Aorta (tissue), 5 donors: ENCODE data around the gene DCAF4. TPM values are rescaled to one million over a fixed set of nuclear protein-coding genes. Genes with fewer than 3 reads are reported as not detected.

Experiments used
- ATAC-seq: fragments of 200-7000 bp; cut with Tn5 transposase; one replicate; pipeline ENCODE4 v1.9.1; 2022; ENCODE audit warnings: moderate library complexity; ENCODE audit not compliant: low FRiP score
- DNase-seq, 2 donors: peaks; one replicate each; pipeline ENCODE4 v3.0.0-alpha.2; 2020
- H3K27ac ChIP-seq, 2 donors: one replicate each; pipeline ENCODE4 v1.5.1; 2013; ENCODE audit warnings: low read length in 2 of 2, mild to moderate bottlenecking in 2 of 2, moderate library complexity in 2 of 2, control low read depth in 1 of 2, inconsistent platforms in 1 of 2, low read depth in 1 of 2
- H3K27me3 ChIP-seq, 2 donors: one replicate each; pipeline ENCODE4 v1.6.1; 2013; ENCODE audit warnings: control low read depth in 1 of 2, low read length in 1 of 2, mild to moderate bottlenecking in 1 of 2, moderate library complexity in 1 of 2; ENCODE audit not compliant: insufficient read depth in 2 of 2, control insufficient read depth in 1 of 2
- H3K36me3 ChIP-seq, 2 donors: one replicate each; pipeline ENCODE4 v1.6.1; 2013; ENCODE audit warnings: control low read depth in 1 of 2, low read length in 1 of 2, mild to moderate bottlenecking in 1 of 2; ENCODE audit not compliant: insufficient read depth in 2 of 2, control insufficient read depth in 1 of 2
- H3K4me1 ChIP-seq, 2 donors: one replicate each; pipeline ENCODE4 v1.6.1; 2013; ENCODE audit warnings: low read length in 2 of 2, control low read depth in 1 of 2, mild to moderate bottlenecking in 1 of 2, moderate library complexity in 1 of 2; ENCODE audit not compliant: insufficient read depth in 2 of 2, control insufficient read depth in 1 of 2
- H3K4me3 ChIP-seq, 2 donors: one replicate each; pipeline ENCODE4 v1.5.1; 2013; ENCODE audit warnings: low read length in 2 of 2, control low read depth in 1 of 2, mild to moderate bottlenecking in 1 of 2
- H3K9me3 ChIP-seq: one replicate; pipeline ENCODE4 v1.6.1; 2013; ENCODE audit warnings: mild to moderate bottlenecking, low read length; ENCODE audit not compliant: control insufficient read depth
- WGBS, 2 donors: extraction: QIAGEN DNeasy Blood & Tissue Kit; methylation state at CpG; one replicate each; pipeline ENCODE4 v1.1.7; 2013; 5-methylcytosine and 5-hydroxymethylcytosine counted together
- intact Hi-C, 2 donors: fragments of 100-400 bp; cut with DNase I; formaldehyde crosslinking; loops; one replicate each; pipeline versions ENCODE4 v1.14.2 to v1.15.0; 2022
- polyA plus RNA-seq, 2 donors: library from polyadenylated mRNA; stranded (reverse); fragments of 200-250 nt; gene quantifications; one replicate each; pipeline ENCODE4 v1.2.3, GENCODE V29; 2013
- total RNA-seq, 2 donors: library from RNA; stranded (reverse); fragmentation: NEBNext Ultra II Directional; extraction: Animal tissue kit (Norgen Biotek cat#: 25700); gene quantifications; one replicate each; pipeline ENCODE4 v1.2.1, GENCODE V29; 2021
- donor health status: healthy with polysubstance abuse.
- donor health status: Bipolar disorder and iron deficiency.
- donor health status: DM: no; HTN: no; CAD: no.
- donor health status: DM: no; HTN: no; CAD: no.
- donor health status: DM: yes; HTN: yes; CAD: no.

DCAF4 gene
- total and polyA plus RNA-seq, 4 donors, result 4.6 to 15.7 (median 9.3) TPM

- DNase-seq (no peak), ATAC-seq (no peak)
- 49 to 62% methylated on average over 1 of the region's 1 CpG for WGBS, 2 donors
- Histone ChIP-seq H3K9me3 (no peaks in the 10 kb centered on the region), H3K36me3 (no peaks in the 10 kb centered on the region), H3K27me3 (no peaks in the 10 kb centered on the region), H3K27ac (no peak overlapping the region), H3K4me1 (peaks cover 0 to 6% of the 10 kb centered on the region in 2 donors), H3K4me3 (no peak overlapping the region)
- intact Hi-C loops, result loop anchor here (1.0 kb wide), 2 partner anchors 387 to 391 kb away; no protein-coding TSS in a partner anchor
These were observed 22.0 kb upstream of the DCAF4 start for GRCh38 chr14:72904218-72904617.

- Histone ChIP-seq H3K27ac (peak overlapping the region in 1 of 2 donors; percentile 29), H3K27me3 (no peaks in the 10 kb centered on the region), H3K4me3 (no peak overlapping the region), H3K36me3 (no peaks in the 10 kb centered on the region), H3K9me3 (no peaks in the 10 kb centered on the region), H3K4me1 (peaks cover 0 to 6% of the 10 kb centered on the region in 2 donors)
- intact Hi-C loops, result loop anchor here (1.0 to 5.0 kb wide), 3 partner anchors 42 to 392 kb away; no protein-coding TSS in a partner anchor
- peak; percentile 83 for ATAC-seq
- peak in 1 of 2 donors; percentile 65 for DNase-seq
- WGBS, 2 donors, result 30 to 33% methylated on average over 5 of the region's 5 CpGs
These were observed 21.3 kb upstream of the DCAF4 start for GRCh38 chr14:72904840-72905561.

GRCh38 chr14:72906316-72906715 is 19.9 kb upstream of the DCAF4 start:
- Histone ChIP-seq H3K36me3 (no peaks in the 10 kb centered on the region), H3K9me3 (no peaks in the 10 kb centered on the region), H3K4me3 (no peak overlapping the region), H3K27ac (no peak overlapping the region), H3K4me1 (peaks cover 0 to 6% of the 10 kb centered on the region in 2 donors), H3K27me3 (no peaks in the 10 kb centered on the region)
- 5 to 6% methylated on average over 3 of the region's 3 CpGs for WGBS, 2 donors
- intact Hi-C loops, result loop anchor here (5.0 kb wide), 1 partner anchor 41 kb away; no protein-coding TSS in a partner anchor
- DNase-seq, result no peak
- no peak for ATAC-seq

- Histone ChIP-seq H3K27me3 (no peaks in the 10 kb centered on the region), H3K9me3 (no peaks in the 10 kb centered on the region), H3K36me3 (no peaks in the 10 kb centered on the region), H3K27ac (peak overlapping the region in 1 of 2 donors; percentile 14), H3K4me3 (no peak overlapping the region), H3K4me1 (peaks cover 0 to 6% of the 10 kb centered on the region in 2 donors)
- no peak for DNase-seq
- WGBS, 2 donors, result 39 to 47% methylated on average over 1 of the region's 1 CpG
- intact Hi-C loops, result loop anchor here (5.0 kb wide), 1 partner anchor 40 kb away; no protein-coding TSS in a partner anchor
- ATAC-seq, result no peak
These were observed 19.4 kb upstream of the DCAF4 start for GRCh38 chr14:72906879-72907278.

- Histone ChIP-seq H3K27me3 (no peaks in the 10 kb centered on the region), H3K4me1 (peaks cover 0 to 6% of the 10 kb centered on the region in 2 donors), H3K36me3 (no peaks in the 10 kb centered on the region), H3K9me3 (no peaks in the 10 kb centered on the region), H3K27ac (no peak overlapping the region), H3K4me3 (no peak overlapping the region)
- intact Hi-C loops, result loop anchor here (5.0 kb wide), 1 partner anchor 39 kb away; no protein-coding TSS in a partner anchor
- DNase-seq (no peak), ATAC-seq (no peak)
- 32 to 37% methylated on average over 5 of the region's 5 CpGs for WGBS, 2 donors
These were observed 18.4 kb upstream of the DCAF4 start for GRCh38 chr14:72907886-72908285.

- Histone ChIP-seq H3K36me3 (no peaks in the 10 kb centered on the region), H3K4me1 (peaks cover 0 to 6% of the 10 kb centered on the region in 2 donors), H3K27me3 (no peaks in the 10 kb centered on the region), H3K4me3 (no peak overlapping the region), H3K27ac (no peak overlapping the region), H3K9me3 (no peaks in the 10 kb centered on the region)
- ATAC-seq (peak; percentile 52), DNase-seq (no peak)
- WGBS, 2 donors, result 5 to 7% methylated on average over 5 of the region's 5 CpGs
- intact Hi-C loops, result loop anchor here (5.0 kb wide), 1 partner anchor 38 kb away; no protein-coding TSS in a partner anchor
These were observed 17.1 kb upstream of the DCAF4 start for GRCh38 chr14:72909163-72909562.

GRCh38 chr14:72913809-72914208 is 12.5 kb upstream of the DCAF4 start:
- ATAC-seq, result no peak
- no peaks in the 10 kb centered on the region for H3K9me3 ChIP-seq
- H3K27me3 ChIP-seq, result no peaks in the 10 kb centered on the region
- DNase-seq, result no peak
- no peak overlapping the region for H3K27ac ChIP-seq
- peaks cover 4 to 8% of the 10 kb centered on the region in 2 donors for H3K4me1 ChIP-seq
- no peaks in the 10 kb centered on the region for H3K36me3 ChIP-seq
- 73 to 86% methylated on average over 2 of the region's 2 CpGs for WGBS, 2 donors
- intact Hi-C loops, result no loop called here
- no peak overlapping the region for H3K4me3 ChIP-seq

- peak overlapping the region; percentile 59 to 84 for H3K27ac ChIP-seq
- H3K9me3 ChIP-seq, result no peaks in the 10 kb centered on the region
- ATAC-seq (peak; percentile 54), DNase-seq (no peak)
- H3K27me3 ChIP-seq, result no peaks in the 10 kb centered on the region
- peaks cover 4 to 8% of the 10 kb centered on the region in 2 donors for H3K4me1 ChIP-seq
- intact Hi-C loops, result no loop called here
- 4 to 6% methylated on average over 6 of the region's 6 CpGs for WGBS, 2 donors
- H3K4me3 ChIP-seq, result no peak overlapping the region
- no peaks in the 10 kb centered on the region for H3K36me3 ChIP-seq
These were observed 10.1 kb upstream of the DCAF4 start for GRCh38 chr14:72916174-72916573.
